Neural progenitor cell (in vitro differentiated cells): ENCODE measurements around the gene TTLL12.

Source experiments
- EZH2phosphoT487 ChIP-seq: fragments of 200-600 bp; sonication (generic); IDR thresholded peaks from 2 replicates; pipeline ENCODE4 v1.6.1; 2017; ENCODE audit warnings: antibody characterized with exemption
- TF ChIP-seq, protein P1 (sequence below): fragments of 200-600 bp; sonication (generic); IDR thresholded peaks from 2 replicates; pipeline ENCODE4 v1.5.1; 2017; ENCODE audit warnings: antibody characterized with exemption, mild to moderate bottlenecking

DNA sequence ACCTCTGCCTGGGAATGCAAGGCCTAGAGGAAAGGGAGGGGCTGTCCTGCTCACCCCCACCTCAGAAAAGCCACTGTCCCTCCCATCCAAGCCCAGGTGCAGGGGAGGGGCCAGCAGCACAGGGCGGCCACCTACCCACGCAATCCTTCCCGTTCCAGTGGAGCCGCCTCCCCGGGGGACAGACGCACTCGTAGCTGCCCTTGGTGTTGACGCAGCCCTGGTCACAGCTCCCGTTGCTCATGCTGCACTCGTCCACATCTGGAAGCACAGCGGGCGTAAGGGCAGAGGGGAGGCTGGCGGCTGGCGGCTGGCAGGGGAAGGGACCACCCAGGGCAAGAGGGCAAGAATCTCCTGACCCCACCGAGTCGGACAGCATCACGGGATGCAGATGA lies 40.3 kb upstream of the TTLL12 start:
- TF ChIP-seq, protein P1, sequence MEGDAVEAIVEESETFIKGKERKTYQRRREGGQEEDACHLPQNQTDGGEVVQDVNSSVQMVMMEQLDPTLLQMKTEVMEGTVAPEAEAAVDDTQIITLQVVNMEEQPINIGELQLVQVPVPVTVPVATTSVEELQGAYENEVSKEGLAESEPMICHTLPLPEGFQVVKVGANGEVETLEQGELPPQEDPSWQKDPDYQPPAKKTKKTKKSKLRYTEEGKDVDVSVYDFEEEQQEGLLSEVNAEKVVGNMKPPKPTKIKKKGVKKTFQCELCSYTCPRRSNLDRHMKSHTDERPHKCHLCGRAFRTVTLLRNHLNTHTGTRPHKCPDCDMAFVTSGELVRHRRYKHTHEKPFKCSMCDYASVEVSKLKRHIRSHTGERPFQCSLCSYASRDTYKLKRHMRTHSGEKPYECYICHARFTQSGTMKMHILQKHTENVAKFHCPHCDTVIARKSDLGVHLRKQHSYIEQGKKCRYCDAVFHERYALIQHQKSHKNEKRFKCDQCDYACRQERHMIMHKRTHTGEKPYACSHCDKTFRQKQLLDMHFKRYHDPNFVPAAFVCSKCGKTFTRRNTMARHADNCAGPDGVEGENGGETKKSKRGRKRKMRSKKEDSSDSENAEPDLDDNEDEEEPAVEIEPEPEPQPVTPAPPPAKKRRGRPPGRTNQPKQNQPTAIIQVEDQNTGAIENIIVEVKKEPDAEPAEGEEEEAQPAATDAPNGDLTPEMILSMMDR: no peak
- TF ChIP-seq EZH2phosphoT487: no peak
